GM12878 (cell line): Measurements from ENCODE around the gene CRKL. TPM values are rescaled to one million over a fixed set of nuclear protein-coding genes. Genes with fewer than 3 reads are reported as not detected.

Experiments
- ATAC-seq: fragments of 200-7000 bp; cut with Tn5 transposase; 3 replicates; pipeline ENCODE4 v1.9.1; 2020; ENCODE audit warnings: mild to moderate bottlenecking, moderate library complexity
- BruUV-seq: library from RNA; stranded (reverse); fragments of 400-500 nt; replicated peaks from 2 replicates; lab custom pipeline; 2021; lab: Mats Ljungman, UMichigan
- CTCF ChIA-PET: fragments of 300-600 bp; sonication (Branson Sonifier 250); formaldehyde crosslinking; extraction: SDS; loops from one replicate; lab custom pipeline; 2021; ENCODE audit warnings: inconsistent platforms; lab: Yijun Ruan, JAX
- POLR2A ChIA-PET: fragments of 350-600 bp; formaldehyde crosslinking; extraction: SDS; loops from one replicate; lab custom pipeline; 2021; ENCODE audit warnings: inconsistent platforms; lab: Charles Lee
- RAD21 ChIA-PET: fragments of 300-600 bp; sonication (Branson Sonifier 250); formaldehyde crosslinking; loops from one replicate; lab custom pipeline; 2023; ENCODE audit warnings: antibody characterized with exemption; ENCODE audit not compliant: unreplicated experiment; lab: Charles Lee
- SMC1A ChIA-PET: fragments of 300-600 bp; sonication (Branson Sonifier 250); formaldehyde crosslinking; loops from one replicate; lab custom pipeline; 2023; ENCODE audit not compliant: unreplicated experiment, uncharacterized antibody; lab: Charles Lee
- DNase-seq: peaks from one replicate; pipeline ENCODE4 v3.0.0-alpha.2; 2011; ENCODE audit warnings: low read depth, low spot score
- FAIRE-seq: peaks from 3 replicates; lab custom pipeline; 2011; peaks lifted over from hg19 to GRCh38; lab: Jason Lieb, UNC
- H2AFZ ChIP-seq: 2 replicates; pipeline ENCODE4 v1.6.0; 2011; ENCODE audit warnings: low read depth, low read length, control low read depth; ENCODE audit not compliant: control insufficient read depth
- H3K27ac ChIP-seq: 2 replicates; pipeline ENCODE4 v1.5.1; 2011; ENCODE audit warnings: control low read depth; ENCODE audit not compliant: control insufficient read depth, insufficient read depth
- H3K27me3 ChIP-seq, 2 experiments: replicated peaks in 1 of 2; 2 replicates each; pipeline versions ENCODE4 v1.6.0 to v1.6.1; 2011; ENCODE audit warnings: low read length in 1 of 2; ENCODE audit not compliant: control insufficient read depth in 2 of 2, insufficient read depth in 2 of 2
- H3K36me3 ChIP-seq, 2 experiments: 2 replicates each; pipeline ENCODE4 v1.5.1; 2011; ENCODE audit warnings: low read length in 1 of 2; ENCODE audit not compliant: control insufficient read depth in 2 of 2, insufficient read depth in 2 of 2
- H3K4me1 ChIP-seq: 2 replicates; pipeline ENCODE4 v1.6.1; 2011; ENCODE audit warnings: mild to moderate bottlenecking, low read length, moderate library complexity, mixed read lengths; ENCODE audit not compliant: control insufficient read depth, insufficient read depth
- H3K4me2 ChIP-seq: 2 replicates; pipeline ENCODE4 v1.6.0; 2011; ENCODE audit warnings: control low read depth; ENCODE audit not compliant: control insufficient read depth, insufficient read depth
- H3K4me3 ChIP-seq: fragments of 200-600 bp; sonication (generic); 2 replicates; pipeline ENCODE4 v1.5.1; 2016
- H3K79me2 ChIP-seq: 2 replicates; pipeline ENCODE4 v1.6.0; 2011; ENCODE audit warnings: low read length; ENCODE audit not compliant: control insufficient read depth, insufficient read depth
- H3K9ac ChIP-seq: 2 replicates; pipeline ENCODE4 v1.8.0; 2011; ENCODE audit warnings: low read length, control low read depth, mixed read lengths; ENCODE audit not compliant: control insufficient read depth, insufficient read depth
- H3K9me3 ChIP-seq: replicated peaks from 3 replicates; pipeline ENCODE4 v1.5.1; 2011; ENCODE audit warnings: mild to moderate bottlenecking, low read length; ENCODE audit not compliant: control insufficient read depth, insufficient read depth
- H4K20me1 ChIP-seq: 2 replicates; pipeline ENCODE4 v1.6.0; 2011; ENCODE audit not compliant: control insufficient read depth, insufficient read depth
- CHD1 ChIP-seq: IDR thresholded peaks from 2 replicates; pipeline ENCODE4 v1.6.1; 2012; ENCODE audit warnings: low read depth, low read length, improper control_type of control experiment
- KLF5 ChIP-seq: fragments of 450-650 bp; IDR thresholded peaks from 2 replicates; pipeline ENCODE4 v1.6.1; 2014; ENCODE audit warnings: mild to moderate bottlenecking; ENCODE audit not compliant: partially characterized antibody
- MLLT1 ChIP-seq: fragments of 450-650 bp; IDR thresholded peaks from 2 replicates; pipeline ENCODE4 v1.6.1; 2016; ENCODE audit warnings: mild to moderate bottlenecking
- NBN ChIP-seq: fragments of 450-650 bp; IDR thresholded peaks from 2 replicates; pipeline ENCODE4 v1.6.1; 2016
- ZNF687 ChIP-seq: fragments of 450-650 bp; IDR thresholded peaks from 2 replicates; pipeline ENCODE4 v1.6.1; 2017; ENCODE audit warnings: mild to moderate bottlenecking, moderate library complexity
- WGBS: methylation state at CpG from one replicate; pipeline ENCODE4 v1.1.6; 2016; ENCODE audit warnings: low lambda C conversion rate; ENCODE audit not compliant: insufficient replicate concordance, insufficient coverage; ENCODE audit errors: missing lambda C conversion rate; 5-methylcytosine and 5-hydroxymethylcytosine counted together
- in situ Hi-C: fragments of 300-500 bp; cut with MboI; formaldehyde crosslinking; loops from 9 replicates; pipeline ENCODE4 v1.14.3; 2018; ENCODE audit warnings: mixed read lengths
- intact Hi-C: fragments of 100-400 bp; cut with micrococcal nuclease; formaldehyde crosslinking; loops from one replicate; pipeline ENCODE4 v1.14.2; 2022; ENCODE audit not compliant: unreplicated experiment
- polyA plus RNA-seq, 11 experiments: library from polyadenylated mRNA; depleted of rRNA in 4 of 11; unstranded in 6 of 11; stranded (reverse) in 5 of 11; fragments of >200 nt; fragmentation: Nextera tagmentation in 4 of 11; fragmentation: Illumina TruSeq in 1 of 11; extraction: Ambion mirVana in 4 of 11; extraction: Trizol in 1 of 11; gene quantifications; 1 replicate in 1 of 11; 2 replicates in 10 of 11; pipeline versions ENCODE4 v1.2.1 to v1.2.3, GENCODE V29; 2011 to 2016; ENCODE audit warnings: inconsistent platforms in 2 of 11, missing spikeins in 2 of 11, low read depth in 1 of 11
- total RNA-seq, 4 experiments: library from RNA; depleted of rRNA in 3 of 4; stranded (reverse); fragments of >200 nt in 3 of 4; fragmentation: Illumina TruSeq in 1 of 4; extraction: Trizol in 1 of 4; gene quantifications; 2 replicates each; pipeline versions ENCODE4 v1.2.1 to v1.2.3, GENCODE V29; 2013 to 2021

Gene CRKL
- total and polyA plus RNA-seq, 10 of the 15 experiments (the other 5 are each of a cell fraction or from before 2014, with no cell fraction given): 12.6 to 61.2 (median 32.7) TPM

- peaks cover 5% of the 10 kb centered on the region for H3K4me1 ChIP-seq
- ChIA-PET POLR2A (interaction anchor here (0.5 kb wide), 1 partner anchor 37 kb away, joined by 3 read pairs; no protein-coding TSS in a partner anchor), CTCF (interaction anchor here (0.6 kb wide), 1 partner anchor 10 kb away, joined by 4 read pairs; no protein-coding TSS in a partner anchor), RAD21 (no interaction called here), SMC1A (no interaction called here)
- no peaks in the 10 kb centered on the region for H3K27me3 ChIP-seq
- no peaks in the 10 kb centered on the region for H4K20me1 ChIP-seq
- H3K9me3 ChIP-seq: no peaks in the 10 kb centered on the region
- H3K27ac ChIP-seq: no peak overlapping the region
- H2AFZ ChIP-seq: peak overlapping the region; percentile 37
- H3K4me3 ChIP-seq: no peak overlapping the region
- FAIRE-seq (no peak), DNase-seq (no peak), ATAC-seq (no peak)
- BruUV-seq: no TSS peak
- no peaks in the 10 kb centered on the region for H3K36me3 ChIP-seq
- in situ Hi-C loops: loop anchor here (10.0 kb wide), 1 partner anchor 45 kb away; no protein-coding TSS in a partner anchor
- WGBS: 40% methylated on average over 5 of the region's 6 CpGs
- TF ChIP-seq ZNF687 (no peak), MLLT1 (peak; percentile 67; the same call in 1 of the 2 replicates), NBN (no peak), CHD1 (no peak), KLF5 (no peak)
- 0 out of 2 replicates have a peak overlapping the region, but pooled peaks have one; percentile 7 for H3K4me2 ChIP-seq
- H3K9ac ChIP-seq: no peak overlapping the region
- intact Hi-C loops: no loop called here
- H3K79me2 ChIP-seq: no peaks in the 10 kb centered on the region
Measured at GRCh38 chr22:20909543-20910303, 7.5 kb upstream of the CRKL start.
